ENCODE data around the gene SMCHD1. TPM values are rescaled to one million over a fixed set of nuclear protein-coding genes. Genes with fewer than 3 reads are reported as not detected.
A peak's percentile ranks its signal among the peaks of the same experiment; 100 is the strongest.

The SMCHD1 gene
- 100 to 1,000 TPM; 162 TPM for total RNA-seq

DNA sequence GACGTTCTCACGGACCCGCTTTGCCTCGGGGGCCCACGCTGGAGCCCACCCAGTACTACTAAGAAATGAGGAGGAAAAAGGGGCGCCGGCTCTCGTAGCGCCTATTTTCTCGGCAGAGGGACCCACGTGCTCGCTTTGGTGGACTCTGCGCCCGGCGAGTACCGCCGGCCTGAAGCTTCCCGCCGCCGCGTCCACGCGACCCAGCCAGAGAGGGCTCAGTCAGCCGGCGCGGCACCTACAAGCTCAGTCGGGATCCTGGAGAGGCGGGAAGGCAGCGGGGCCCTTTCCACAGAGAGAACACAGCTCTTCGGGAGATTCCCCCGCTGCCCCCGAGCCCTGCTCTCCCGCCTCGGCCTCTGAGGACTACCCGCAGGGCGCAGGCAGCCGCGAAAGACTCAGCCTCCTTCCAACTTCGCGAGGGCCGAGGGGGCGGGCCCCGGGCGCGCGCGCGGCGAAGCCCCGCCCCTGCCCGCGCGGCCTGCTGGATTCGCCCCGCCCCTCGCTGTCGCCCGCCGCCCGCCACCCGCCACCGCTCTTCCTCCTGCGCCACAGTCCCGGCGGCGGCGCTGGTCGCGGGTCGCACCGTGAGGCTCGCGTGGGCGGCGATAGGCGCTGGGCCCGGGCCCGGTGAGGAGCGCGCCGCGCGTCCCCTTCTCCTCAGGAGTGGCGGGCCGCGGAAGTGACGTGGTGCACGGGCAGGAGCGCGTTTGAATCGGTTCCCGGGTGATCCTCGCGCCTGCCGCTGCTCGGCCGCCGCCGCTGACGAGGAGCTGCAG, at the start of gene SMCHD1:
TSS of gene SMCHD1 (plus strand) at position 549 of the 776 bp plus-strand sequence. CDS start 350 bp downstream, outside the sequence.
- peaks cover 1% of the 10 kb centered on the region for H3K27me3 Mint-ChIP-seq
- peak within 1 kb of the TSS; percentile 96 for H3K27ac Mint-ChIP-seq
- no peaks in the 10 kb centered on the region for H3K9me3 Mint-ChIP-seq
- peak within 1 kb of the TSS; percentile 95 for H3K4me3 Mint-ChIP-seq
- H3K36me3 Mint-ChIP-seq (ENCODE audit: low read depth), result peaks cover 30% of the 10 kb centered on the region
- POLR2A ChIA-PET, result interaction anchor here (0.7 to 6.5 kb wide), 32 partner anchors 9 to 592 kb away, joined by 3 to 486 read pairs (median 10); partner anchors contain the start of genes METTL4, MYL12A and NDC80
- H3K4me1 Mint-ChIP-seq, result peaks cover 26% of the 10 kb centered on the region
- DNase-seq, result peak; percentile 87
- CTCF ChIA-PET, result interaction anchor here (1.4 to 3.6 kb wide), 5 partner anchors 18 to 84 kb away, joined by 4 to 19 read pairs (median 7); partner anchors contain the start of genes METTL4 and NDC80

DNA sequence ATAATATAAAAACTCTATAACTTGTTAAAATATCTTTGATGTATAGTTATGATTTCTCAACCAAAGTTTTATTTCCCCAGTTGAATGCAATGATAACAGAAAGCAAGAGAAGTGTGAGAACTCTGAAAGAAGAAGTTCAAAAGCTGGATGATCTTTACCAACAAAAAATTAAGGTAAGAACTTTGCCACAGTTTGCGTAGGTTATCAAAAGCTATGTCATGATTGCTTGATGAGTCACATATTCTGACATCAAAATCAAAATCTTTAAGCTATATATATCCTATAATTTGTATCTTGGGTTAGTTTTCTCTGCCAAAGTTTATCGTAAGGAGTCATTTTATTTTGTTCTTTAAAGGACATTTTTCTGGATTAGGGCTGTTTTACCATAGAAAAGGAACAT, 49.2 kb upstream of the SMCHD1 start:
- H3K36me3 Mint-ChIP-seq (ENCODE audit: low read depth), result peaks cover 61% of the 10 kb centered on the region

DNA sequence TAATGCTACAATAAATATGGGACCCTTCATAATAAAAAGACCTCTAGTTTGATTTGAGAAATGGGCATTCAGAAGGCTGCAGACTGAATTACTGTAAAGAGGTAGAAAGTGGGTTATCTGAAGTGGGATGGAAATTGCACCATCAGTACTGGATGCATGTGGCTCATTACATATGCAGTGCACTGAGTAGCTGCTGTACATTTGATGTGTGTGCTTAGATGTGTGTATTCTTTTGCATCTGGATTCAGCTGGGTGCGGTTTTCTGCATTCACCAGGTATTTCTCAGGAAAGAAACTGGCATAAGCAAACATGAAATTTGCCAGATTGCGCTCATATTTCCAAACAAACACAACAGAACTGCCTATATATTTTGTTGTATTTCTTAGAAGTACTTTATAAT, 45.9 kb upstream of the SMCHD1 start:
- no peak overlapping the region for H3K4me3 Mint-ChIP-seq
- no peaks in the 10 kb centered on the region for H3K9me3 Mint-ChIP-seq
- POLR2A ChIA-PET, result interaction anchor here (2.3 to 8.5 kb wide), 2 partner anchors 27 to 47 kb away, joined by 13 to 193 read pairs; partner anchors contain the start of gene SMCHD1
- no peak for DNase-seq
- no peaks in the 10 kb centered on the region for H3K27me3 Mint-ChIP-seq
- CTCF ChIA-PET, result interaction anchor here (1.0 to 1.6 kb wide), 2 partner anchors 15 to 30 kb away, joined by 3 to 4 read pairs; no protein-coding TSS in a partner anchor
- H3K36me3 Mint-ChIP-seq (ENCODE audit: low read depth), result peaks cover 66% of the 10 kb centered on the region
- peaks cover 33% of the 10 kb centered on the region for H3K4me1 Mint-ChIP-seq
- H3K27ac Mint-ChIP-seq, result peak overlapping the region; percentile 16

More for the DNA sequence above, 49.2 kb upstream of the SMCHD1 start:
- Mint-ChIP-seq H3K27ac (peak overlapping the region; percentile 88), H3K4me3 (peak overlapping the region; percentile 60), H3K4me1 (peaks cover 47% of the 10 kb centered on the region), H3K9me3 (no peaks in the 10 kb centered on the region), H3K27me3 (no peaks in the 10 kb centered on the region)
- ChIA-PET POLR2A (interaction anchor here (0.7 to 8.5 kb wide), 17 partner anchors 12 to 641 kb away, joined by 3 to 193 read pairs (median 8); partner anchors contain the start of genes METTL4, MYL12A, NDC80 and SMCHD1), CTCF (interaction anchor here (1.0 to 2.5 kb wide), 8 partner anchors 16 to 52 kb away, joined by 3 to 8 read pairs (median 4); partner anchors contain the start of gene SMCHD1)
- no peak for DNase-seq

DNA sequence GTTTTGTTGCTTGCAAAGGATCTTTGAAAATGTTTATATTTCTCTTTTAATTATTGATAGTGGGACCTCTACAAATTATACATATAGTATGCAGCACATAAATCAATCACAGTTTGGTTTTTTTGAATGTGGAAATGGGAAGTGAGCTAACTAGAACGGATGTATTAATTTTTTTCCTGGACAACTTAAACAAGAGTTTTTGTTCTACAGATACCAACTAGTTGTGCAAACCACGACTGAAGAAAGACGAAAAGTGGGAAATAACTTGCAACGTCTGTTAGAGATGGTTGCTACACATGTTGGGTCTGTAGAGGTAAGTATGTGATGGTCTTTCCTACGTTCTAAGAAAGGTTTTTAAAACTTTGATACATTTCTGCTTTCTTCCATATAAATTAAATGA, 45.0 kb upstream of the SMCHD1 start:
- no peaks in the 10 kb centered on the region for H3K9me3 Mint-ChIP-seq
- CTCF ChIA-PET, result no interaction called here
- H3K36me3 Mint-ChIP-seq (ENCODE audit: low read depth), result peaks cover 70% of the 10 kb centered on the region
- no peaks in the 10 kb centered on the region for H3K27me3 Mint-ChIP-seq
- POLR2A ChIA-PET, result interaction anchor here (1.2 kb wide), 1 partner anchor 45 kb away, joined by 3 read pairs; the partner anchor contains the start of gene SMCHD1
- H3K4me3 Mint-ChIP-seq, result no peak overlapping the region
- no peak for DNase-seq
- no peak overlapping the region for H3K27ac Mint-ChIP-seq
- peaks cover 23% of the 10 kb centered on the region for H3K4me1 Mint-ChIP-seq

DNA sequence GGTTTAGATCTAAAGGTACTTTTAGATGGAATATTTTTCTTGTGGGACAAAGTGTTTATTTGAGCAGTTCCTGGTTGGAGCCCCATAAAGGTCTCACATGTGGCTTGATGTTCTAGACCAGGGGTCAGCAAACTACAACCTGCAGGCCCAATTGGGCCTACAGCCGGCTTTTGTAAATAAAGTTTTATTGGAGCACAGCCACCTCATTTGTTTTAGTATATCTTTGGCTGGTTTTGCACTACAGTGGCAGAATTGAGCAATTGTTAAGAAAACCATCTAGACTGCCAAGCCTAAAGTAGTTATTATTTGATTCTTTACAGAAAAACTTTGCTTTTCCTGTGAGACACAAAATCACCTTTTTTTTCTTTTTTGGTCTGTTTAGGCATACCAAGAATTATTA, 42.5 kb upstream of the SMCHD1 start:
- no peak for DNase-seq
- peaks cover 81% of the 10 kb centered on the region for H3K36me3 Mint-ChIP-seq (ENCODE audit: low read depth)
- peaks cover 11% of the 10 kb centered on the region for H3K4me1 Mint-ChIP-seq
- ChIA-PET CTCF (no interaction called here), POLR2A (no interaction called here)
- no peaks in the 10 kb centered on the region for H3K27me3 Mint-ChIP-seq
- H3K9me3 Mint-ChIP-seq, result no peaks in the 10 kb centered on the region
- no peak overlapping the region for H3K27ac Mint-ChIP-seq
- H3K4me3 Mint-ChIP-seq, result no peak overlapping the region

DNA sequence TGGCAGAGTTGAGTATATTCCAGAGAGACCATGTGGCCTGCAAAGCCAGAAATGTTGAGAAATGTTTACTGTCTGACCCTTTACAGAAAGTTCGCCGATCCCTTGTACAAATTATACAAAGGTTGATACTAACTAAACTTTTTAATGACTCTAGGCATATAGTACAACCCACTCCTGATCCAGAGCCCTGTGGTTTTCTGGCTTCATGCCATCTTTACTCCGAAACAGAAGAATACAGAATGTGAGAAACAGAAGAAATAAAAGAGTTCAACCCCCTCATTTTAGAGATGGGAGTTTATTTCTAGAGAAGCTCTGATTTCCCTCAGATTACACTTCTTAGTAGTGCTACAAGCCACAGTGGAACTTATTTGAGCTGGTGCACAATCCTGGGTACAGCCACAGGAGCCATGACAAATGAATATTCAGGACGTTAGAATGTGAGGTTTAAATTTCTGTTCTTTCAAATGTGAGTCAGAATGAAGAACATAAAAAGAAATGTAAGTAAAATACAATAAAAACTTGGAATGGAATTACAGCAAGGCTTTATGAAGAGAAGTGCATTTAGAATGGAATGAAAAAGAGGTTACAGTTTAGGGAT, 38.0 kb upstream of the SMCHD1 start:
- Mint-ChIP-seq H3K27me3 (no peaks in the 10 kb centered on the region), H3K27ac (no peak overlapping the region), H3K9me3 (no peaks in the 10 kb centered on the region), H3K36me3 (ENCODE audit: low read depth) (peaks cover 50% of the 10 kb centered on the region), H3K4me1 (peaks cover 1% of the 10 kb centered on the region), H3K4me3 (no peak overlapping the region)
- ChIA-PET CTCF (no interaction called here), POLR2A (interaction anchor here (1.3 to 1.9 kb wide), 3 partner anchors 19 to 39 kb away, joined by 4 to 11 read pairs (median 5); partner anchors contain the start of gene SMCHD1)
- no peak for DNase-seq

DNA sequence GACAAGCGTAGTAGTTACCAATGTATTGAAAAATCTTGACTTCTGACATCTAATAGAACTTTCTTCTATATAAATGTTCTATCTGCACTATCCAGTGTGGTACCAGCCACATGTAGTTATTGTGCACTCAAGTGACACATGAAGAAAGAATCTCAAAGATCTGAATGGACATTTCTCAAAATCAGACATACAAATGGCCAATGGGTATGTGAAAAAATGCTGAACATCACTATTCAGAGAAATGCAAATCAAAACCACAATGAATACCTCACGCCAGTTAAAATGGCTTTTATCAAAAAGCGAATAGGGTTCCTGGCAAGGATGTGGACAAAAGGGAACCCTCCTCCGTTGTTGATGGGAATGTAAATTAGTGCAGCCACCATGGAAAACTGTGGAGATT, 37.5 kb upstream of the SMCHD1 start:
- no peak overlapping the region for H3K4me3 Mint-ChIP-seq
- ChIA-PET POLR2A (interaction anchor here (1.5 to 1.9 kb wide), 2 partner anchors 23 to 38 kb away, joined by 4 to 11 read pairs; partner anchors contain the start of gene SMCHD1), CTCF (no interaction called here)
- H3K27ac Mint-ChIP-seq, result no peak overlapping the region
- DNase-seq, result no peak
- H3K9me3 Mint-ChIP-seq, result no peaks in the 10 kb centered on the region
- H3K27me3 Mint-ChIP-seq, result no peaks in the 10 kb centered on the region
- no peaks in the 10 kb centered on the region for H3K4me1 Mint-ChIP-seq
- H3K36me3 Mint-ChIP-seq (ENCODE audit: low read depth), result peaks cover 45% of the 10 kb centered on the region

DNA sequence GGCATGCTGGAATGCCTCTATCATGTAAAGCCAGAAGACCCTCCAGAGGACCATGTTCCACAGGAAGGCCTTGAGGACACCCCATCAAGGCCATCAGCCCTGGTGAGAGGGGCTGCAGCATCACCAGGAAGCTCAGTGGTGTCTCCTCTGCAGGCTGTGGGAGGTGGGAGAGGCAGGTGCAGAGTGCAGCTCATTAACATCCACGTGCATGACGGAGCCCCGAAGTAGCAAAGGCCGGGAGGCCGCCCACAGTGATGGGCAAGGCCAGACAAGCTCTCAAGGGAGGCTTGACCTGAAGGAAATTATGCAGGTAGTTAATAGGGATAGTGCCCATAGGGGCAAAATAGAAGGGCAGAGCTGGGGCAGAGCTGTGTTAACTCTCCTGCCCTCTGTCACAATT, 30.3 kb upstream of the SMCHD1 start:
- Mint-ChIP-seq H3K4me3 (no peak overlapping the region), H3K4me1 (peaks cover 27% of the 10 kb centered on the region), H3K27me3 (no peaks in the 10 kb centered on the region), H3K9me3 (peaks cover 5% of the 10 kb centered on the region), H3K27ac (no peak overlapping the region), H3K36me3 (ENCODE audit: low read depth) (peaks cover 8% of the 10 kb centered on the region)
- ChIA-PET POLR2A (interaction anchor here (1.1 to 4.7 kb wide), 5 partner anchors 11 to 32 kb away, joined by 3 to 47 read pairs (median 4); partner anchors contain the start of gene SMCHD1), CTCF (no interaction called here)
- no peak for DNase-seq

DNA sequence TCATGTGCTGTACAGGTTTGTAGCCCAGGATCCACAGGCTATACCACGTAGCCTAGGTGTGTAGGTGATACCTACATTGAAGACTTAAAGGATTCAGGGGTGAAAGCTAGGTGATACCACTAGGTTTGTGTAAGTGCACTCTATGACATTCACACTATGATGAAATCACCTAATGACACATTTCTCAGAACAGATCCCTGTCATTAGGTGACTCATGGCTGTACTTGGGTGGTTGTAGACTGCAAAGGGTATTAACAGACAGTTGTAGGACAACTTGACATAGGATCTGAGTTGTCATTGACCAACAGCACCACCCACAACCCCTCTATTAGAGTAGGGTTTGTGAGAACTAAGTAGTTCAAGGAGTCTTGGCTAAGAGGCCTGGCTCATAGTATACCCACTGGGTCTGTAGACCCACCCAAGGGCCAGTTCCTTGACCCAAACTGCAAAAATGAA, 27.7 kb upstream of the SMCHD1 start:
- POLR2A ChIA-PET, result interaction anchor here (1.0 to 4.7 kb wide), 7 partner anchors 9 to 57 kb away, joined by 3 to 47 read pairs (median 3); partner anchors contain the start of gene SMCHD1
- Mint-ChIP-seq H3K4me3 (no peak overlapping the region), H3K9me3 (peaks cover 20% of the 10 kb centered on the region), H3K27ac (peak overlapping the region; percentile 58), H3K36me3 (ENCODE audit: low read depth) (peaks cover 23% of the 10 kb centered on the region), H3K27me3 (no peaks in the 10 kb centered on the region), H3K4me1 (peaks cover 29% of the 10 kb centered on the region)
- peak; percentile 28 for DNase-seq
- CTCF ChIA-PET, result interaction anchor here (1.0 to 1.1 kb wide), 4 partner anchors 8 to 56 kb away, joined by 3 to 4 read pairs (median 3); no protein-coding TSS in a partner anchor

DNA sequence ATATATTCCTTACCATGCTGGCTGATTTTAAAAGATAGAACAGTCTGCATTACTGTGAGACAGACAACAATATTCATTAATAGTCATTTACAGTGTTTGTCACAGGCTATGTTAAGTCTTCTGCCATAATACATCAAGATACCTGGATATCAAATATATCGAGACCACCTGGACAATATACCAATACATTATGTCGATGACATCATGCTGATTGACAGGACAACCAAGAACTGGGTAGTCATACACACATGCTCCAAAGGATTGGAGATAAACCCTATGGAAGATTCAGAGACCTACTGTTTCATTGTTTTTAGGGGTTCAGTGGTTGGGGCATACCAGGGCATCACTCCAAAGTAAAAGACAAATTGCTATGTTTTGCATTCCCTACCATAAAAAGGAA, 26.5 kb upstream of the SMCHD1 start:
- H3K4me3 Mint-ChIP-seq, result no peak overlapping the region
- H3K4me1 Mint-ChIP-seq, result peaks cover 29% of the 10 kb centered on the region
- H3K27me3 Mint-ChIP-seq, result no peaks in the 10 kb centered on the region
- no peak overlapping the region for H3K27ac Mint-ChIP-seq
- no peak for DNase-seq
- ChIA-PET CTCF (no interaction called here), POLR2A (interaction anchor here (1.4 to 2.6 kb wide), 2 partner anchors 8 to 25 kb away, joined by 3 to 40 read pairs; no protein-coding TSS in a partner anchor)
- H3K9me3 Mint-ChIP-seq, result peaks cover 29% of the 10 kb centered on the region
- peaks cover 27% of the 10 kb centered on the region for H3K36me3 Mint-ChIP-seq (ENCODE audit: low read depth)

DNA sequence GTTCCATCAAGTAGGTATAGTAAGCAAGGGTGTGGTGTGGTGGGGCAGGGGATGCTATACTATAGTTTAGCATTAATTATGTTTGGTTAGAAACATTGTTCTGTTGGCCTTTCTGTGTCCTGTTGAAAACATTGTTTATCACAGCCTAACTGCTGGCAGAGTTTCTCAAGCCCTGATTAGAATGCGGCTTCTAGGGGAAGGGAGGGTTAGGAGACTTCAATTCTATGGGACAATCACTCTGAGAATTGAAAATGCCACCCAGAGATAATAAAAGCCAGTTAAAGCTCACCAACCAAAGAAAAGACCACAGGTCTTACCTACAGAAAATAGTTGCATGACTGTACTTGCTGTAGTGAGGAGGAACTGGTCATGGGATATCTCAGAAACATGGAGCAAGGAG, 19.9 kb upstream of the SMCHD1 start:
- Mint-ChIP-seq H3K27ac (peak overlapping the region; percentile 100), H3K36me3 (ENCODE audit: low read depth) (peaks cover 46% of the 10 kb centered on the region), H3K27me3 (no peaks in the 10 kb centered on the region), H3K4me1 (peaks cover 65% of the 10 kb centered on the region), H3K4me3 (no peak overlapping the region), H3K9me3 (peaks cover 35% of the 10 kb centered on the region)
- DNase-seq, result no peak
- ChIA-PET POLR2A (interaction anchor here (0.7 to 14.7 kb wide), 20 partner anchors 8 to 961 kb away, joined by 3 to 486 read pairs (median 11); partner anchors contain the start of genes METTL4, MYL12A, NDC80 and SMCHD1), CTCF (interaction anchor here (1.1 to 3.3 kb wide), 4 partner anchors 7 to 30 kb away, joined by 3 to 19 read pairs (median 4); partner anchors contain the start of gene SMCHD1)

DNA sequence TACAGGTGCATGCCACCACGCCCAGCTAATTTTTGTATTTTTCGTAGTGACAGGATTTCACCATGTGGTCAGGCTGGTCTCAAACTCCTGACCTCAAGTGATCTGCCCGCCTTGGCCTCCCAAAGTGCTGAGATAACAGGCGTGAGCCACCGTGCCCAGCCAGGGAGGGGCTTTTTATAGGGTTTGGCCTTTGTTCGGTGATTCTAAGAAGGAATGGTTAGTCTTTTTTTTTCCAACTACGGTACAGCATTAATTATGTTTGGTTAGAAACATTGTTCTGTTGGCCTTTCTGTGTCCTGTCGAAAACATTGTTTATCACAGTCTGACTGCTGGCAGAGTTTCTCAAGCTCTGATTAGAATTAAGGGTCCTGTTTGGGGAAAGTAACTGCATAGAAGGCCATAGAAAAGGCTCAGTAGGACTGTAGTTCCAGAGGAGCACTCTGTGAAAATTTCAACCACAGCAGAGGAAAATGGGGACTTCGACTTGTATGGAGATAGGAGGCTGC, 19.3 kb upstream of the SMCHD1 start:
- CTCF ChIA-PET, result interaction anchor here (0.6 to 3.3 kb wide), 9 partner anchors 8 to 64 kb away, joined by 3 to 19 read pairs (median 4); partner anchors contain the start of genes METTL4, NDC80 and SMCHD1
- Mint-ChIP-seq H3K27ac (peak overlapping the region; percentile 100), H3K4me1 (peaks cover 69% of the 10 kb centered on the region), H3K9me3 (peaks cover 35% of the 10 kb centered on the region), H3K4me3 (peak overlapping the region; percentile 68), H3K27me3 (no peaks in the 10 kb centered on the region), H3K36me3 (ENCODE audit: low read depth) (peaks cover 44% of the 10 kb centered on the region)
- POLR2A ChIA-PET, result interaction anchor here (0.6 to 14.7 kb wide), 37 partner anchors 8 to 967 kb away, joined by 3 to 486 read pairs (median 5); partner anchors contain the start of genes METTL4, MYL12A, NDC80 and SMCHD1
- peak; percentile 30 for DNase-seq

Data from activated CD4-positive, alpha-beta memory T cell treated with anti-CD3 and anti-CD28 coated beads, Interleukin-2, amount 10 ng/mL, durations not matched to agents 7 days and 5 days (primary cell).